ENCODE measurements around the gene ZDHHC14. TPM values are rescaled to one million over a fixed set of nuclear protein-coding genes. Genes with fewer than 3 reads are reported as not detected.

The ZDHHC14 gene
- total RNA-seq, 1 donor from 2014 or later = 15.2 TPM

GRCh38 chr6:157361886-157362285 lies 19.1 kb upstream of the ZDHHC14 start:
- no peak for DNase-seq (ENCODE audit: extremely low spot score in 2 of 2)
- TF ChIP-seq POLR2A (IDR thresholded peaks at IDR 0.05) (no peak), POLR2AphosphoS5 (IDR thresholded peaks at IDR 0.05; ENCODE audit: insufficient read depth in 1 of 2, low read depth in 1 of 2) (no peak), CTCF (IDR thresholded peaks at IDR 0.05) (no peak)
- Histone ChIP-seq H3K4me1 (no peaks in the 10 kb centered on the region), H3K9me3 (no peaks in the 10 kb centered on the region), H3K27ac (no peak overlapping the region), H3K36me3 (no peaks in the 10 kb centered on the region), H3K27me3 (no peaks in the 10 kb centered on the region), H3K4me3 (no peak overlapping the region)
- intact Hi-C loops (cut with DNase I) = no loop called here

- Histone ChIP-seq H3K27ac (no peak overlapping the region), H3K27me3 (no peaks in the 10 kb centered on the region), H3K36me3 (no peaks in the 10 kb centered on the region), H3K9me3 (no peaks in the 10 kb centered on the region), H3K4me3 (no peak overlapping the region), H3K4me1 (no peaks in the 10 kb centered on the region)
- no peak for DNase-seq (ENCODE audit: extremely low spot score in 2 of 2)
- TF ChIP-seq POLR2A (IDR thresholded peaks at IDR 0.05) (no peak), POLR2AphosphoS5 (IDR thresholded peaks at IDR 0.05; ENCODE audit: insufficient read depth in 1 of 2, low read depth in 1 of 2) (no peak), CTCF (IDR thresholded peaks at IDR 0.05) (no peak)
- intact Hi-C loops (cut with DNase I) = no loop called here
Observed at GRCh38 chr6:157364705-157365104, 16.3 kb upstream of the ZDHHC14 start.

GRCh38 chr6:157366648-157367047 lies 14.3 kb upstream of the ZDHHC14 start:
- TF ChIP-seq POLR2A (IDR thresholded peaks at IDR 0.05) (no peak), CTCF (IDR thresholded peaks at IDR 0.05) (no peak), POLR2AphosphoS5 (IDR thresholded peaks at IDR 0.05; ENCODE audit: insufficient read depth in 1 of 2, low read depth in 1 of 2) (no peak)

GRCh38 chr6:157368359-157369049 lies 12.5 kb upstream of the ZDHHC14 start:
- Histone ChIP-seq H3K4me1 (no peaks in the 10 kb centered on the region), H3K36me3 (no peaks in the 10 kb centered on the region), H3K9me3 (no peaks in the 10 kb centered on the region), H3K27me3 (no peaks in the 10 kb centered on the region), H3K4me3 (no peak overlapping the region), H3K27ac (no peak overlapping the region)
- no peak for DNase-seq (ENCODE audit: extremely low spot score in 2 of 2)
- intact Hi-C loops (cut with DNase I) = no loop called here
- TF ChIP-seq POLR2AphosphoS5 (IDR thresholded peaks at IDR 0.05; ENCODE audit: insufficient read depth in 1 of 2, low read depth in 1 of 2) (no peak), POLR2A (IDR thresholded peaks at IDR 0.05) (no peak), CTCF (IDR thresholded peaks at IDR 0.05) (no peak)

More at GRCh38 chr6:157366648-157367047, 14.3 kb upstream of the ZDHHC14 start:
- Histone ChIP-seq H3K9me3 (no peaks in the 10 kb centered on the region), H3K27me3 (no peaks in the 10 kb centered on the region), H3K36me3 (no peaks in the 10 kb centered on the region), H3K4me3 (no peak overlapping the region), H3K4me1 (no peaks in the 10 kb centered on the region), H3K27ac (no peak overlapping the region)
- DNase-seq (ENCODE audit: extremely low spot score in 2 of 2) = no peak
- intact Hi-C loops (cut with DNase I) = no loop called here

- no peaks in the 10 kb centered on the region for H3K27me3 ChIP-seq
- no peaks in the 10 kb centered on the region for H3K9me3 ChIP-seq
- TF ChIP-seq CTCF (IDR thresholded peaks at IDR 0.05) = no peak
- no peak for TF ChIP-seq POLR2AphosphoS5 (IDR thresholded peaks at IDR 0.05; ENCODE audit: insufficient read depth in 1 of 2, low read depth in 1 of 2)
- TF ChIP-seq POLR2A (IDR thresholded peaks at IDR 0.05) = no peak
- DNase-seq (ENCODE audit: extremely low spot score in 2 of 2) = no peak
- H3K36me3 ChIP-seq = no peaks in the 10 kb centered on the region
- H3K4me3 ChIP-seq = no peak overlapping the region
- no peak overlapping the region for H3K27ac ChIP-seq
- intact Hi-C loops (cut with DNase I) = no loop called here
- no peaks in the 10 kb centered on the region for H3K4me1 ChIP-seq
Observed at GRCh38 chr6:157370755-157371154, 10.2 kb upstream of the ZDHHC14 start.

Data from vagina (tissue), 2 donors.